Ectodermal cell (in vitro differentiated cells): ENCODE results near the gene ABCG8. TPM values are rescaled to one million over a fixed set of nuclear protein-coding genes. Genes with fewer than 3 reads are reported as not detected.

Source experiments
- H3K27ac ChIP-seq: 2 replicates; pipeline ENCODE4 v1.7.0; 2013; ENCODE audit warnings: mild to moderate bottlenecking, low read depth, low read length; ENCODE audit not compliant: insufficient read depth, poor library complexity, severe bottlenecking
- H3K27me3 ChIP-seq: 2 replicates; pipeline ENCODE4 v1.7.0; 2013; ENCODE audit warnings: mild to moderate bottlenecking, low read length; ENCODE audit not compliant: insufficient read depth, control insufficient read depth, poor library complexity, severe bottlenecking
- H3K36me3 ChIP-seq: one replicate; pipeline ENCODE4 v1.7.0; 2013; ENCODE audit warnings: low read length; ENCODE audit not compliant: control insufficient read depth, insufficient read depth
- H3K4me1 ChIP-seq: one replicate; pipeline ENCODE4 v1.7.0; 2013; ENCODE audit warnings: low read length; ENCODE audit not compliant: control insufficient read depth, insufficient read depth
- H3K4me3 ChIP-seq: 2 replicates; pipeline ENCODE4 v1.7.0; 2013; ENCODE audit warnings: low read depth, low read length, control low read depth; ENCODE audit not compliant: insufficient read depth
- H3K9me3 ChIP-seq: 2 replicates; pipeline ENCODE4 v1.7.0; 2013; ENCODE audit warnings: mild to moderate bottlenecking, low read length, moderate library complexity; ENCODE audit not compliant: control insufficient read depth
- WGBS, 2 experiments: methylation state at CpG; one replicate each; pipeline ENCODE4 v1.1.7; 2013; ENCODE audit warnings: missing lambda C conversion rate in 2 of 2; 5-methylcytosine and 5-hydroxymethylcytosine counted together
- polyA plus RNA-seq, 4 experiments: library from polyadenylated mRNA; stranded (reverse); fragments of 50-300 nt; gene quantifications; one replicate each; pipeline ENCODE4 v1.2.3, GENCODE V29; 2013

The ABCG8 gene
- polyA plus RNA-seq (2013, experiment 1 of 4) = not detected
- polyA plus RNA-seq (2013, experiment 2 of 4) = 0.05 TPM
- not detected for polyA plus RNA-seq (2013, experiment 3 of 4)
- polyA plus RNA-seq (2013, experiment 4 of 4) = not detected

DNA sequence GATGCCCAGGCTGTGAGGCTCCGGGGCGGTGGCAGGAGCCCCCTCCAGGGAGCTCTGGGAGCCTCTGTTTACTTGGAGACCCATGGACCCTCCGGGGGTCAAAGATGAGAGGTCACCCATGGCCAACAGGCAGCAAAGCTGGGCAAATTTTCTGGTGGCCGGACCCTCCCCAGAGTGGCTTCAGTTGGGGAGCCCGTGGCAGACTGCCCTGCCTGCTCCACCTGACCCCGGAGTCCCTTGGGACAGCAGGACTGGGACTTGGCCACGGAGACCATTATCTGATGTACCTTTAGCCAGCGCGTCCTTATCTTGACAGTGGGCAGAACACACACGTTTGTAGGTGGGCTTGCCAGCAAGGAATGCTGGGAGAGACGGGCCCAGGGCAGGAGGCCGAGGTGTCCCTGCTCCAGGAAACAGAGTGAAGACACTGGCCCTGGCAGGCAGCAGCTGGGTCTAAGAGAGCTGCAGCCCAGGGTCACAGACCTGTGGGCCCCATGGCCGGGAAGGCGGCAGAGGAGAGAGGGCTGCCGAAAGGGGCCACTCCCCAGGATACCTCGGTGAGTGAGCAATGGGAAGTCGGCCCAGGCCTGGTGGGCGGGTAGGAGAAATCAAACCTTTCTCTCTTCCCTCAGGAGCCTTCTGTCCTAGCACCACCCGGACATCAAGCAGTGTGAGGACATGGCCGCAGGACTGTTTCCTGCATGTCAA lies at the start of gene ABCG8, which contains the start of gene ABCG5:
Gene ABCG8 (plus strand): TSS at position 412 of the 708 bp plus-strand sequence. CDS start 83 bp downstream, at position 495.
Gene ABCG5 (minus strand): TSS at position 280 of the 708 bp plus-strand sequence. CDS start 160 bp downstream, at position 120.
- Histone ChIP-seq H3K4me3 (no peak within 1 kb of the TSS), H3K27ac (no peak within 1 kb of the TSS), H3K27me3 (no peaks in the 10 kb centered on the region), H3K4me1 (no peaks in the 10 kb centered on the region), H3K36me3 (no peaks in the 10 kb centered on the region), H3K9me3 (no peaks in the 10 kb centered on the region)
- 92 to 93% methylated on average over 20 of the region's 20 CpGs for WGBS, 2 experiments

DNA sequence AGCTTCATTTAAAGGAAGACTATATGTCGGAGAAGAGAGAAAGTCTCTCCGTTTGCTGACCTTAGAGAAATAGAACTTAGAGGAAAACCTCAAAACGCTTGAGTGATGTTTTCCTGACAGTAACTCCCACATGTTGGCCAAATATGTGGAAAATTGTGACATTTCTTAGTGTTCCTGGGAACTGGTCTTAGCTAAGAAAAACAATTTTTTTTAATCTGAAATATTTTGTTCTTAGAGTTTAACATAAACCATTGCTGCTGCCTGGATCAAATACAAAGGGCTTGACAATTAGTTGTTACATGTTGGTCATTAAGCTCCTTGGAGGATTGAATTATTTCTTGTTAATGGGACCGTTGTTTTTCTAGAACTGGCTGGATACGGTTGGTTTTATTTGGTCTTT lies 48.6 kb upstream of the ABCG8 start:
- Histone ChIP-seq H3K4me1 (no peaks in the 10 kb centered on the region), H3K27ac (no peak overlapping the region), H3K36me3 (no peaks in the 10 kb centered on the region), H3K9me3 (no peaks in the 10 kb centered on the region), H3K4me3 (no peak overlapping the region), H3K27me3 (no peaks in the 10 kb centered on the region)
- WGBS, 2 experiments = 96 to 97% methylated on average over 4 of the region's 5 CpGs

DNA sequence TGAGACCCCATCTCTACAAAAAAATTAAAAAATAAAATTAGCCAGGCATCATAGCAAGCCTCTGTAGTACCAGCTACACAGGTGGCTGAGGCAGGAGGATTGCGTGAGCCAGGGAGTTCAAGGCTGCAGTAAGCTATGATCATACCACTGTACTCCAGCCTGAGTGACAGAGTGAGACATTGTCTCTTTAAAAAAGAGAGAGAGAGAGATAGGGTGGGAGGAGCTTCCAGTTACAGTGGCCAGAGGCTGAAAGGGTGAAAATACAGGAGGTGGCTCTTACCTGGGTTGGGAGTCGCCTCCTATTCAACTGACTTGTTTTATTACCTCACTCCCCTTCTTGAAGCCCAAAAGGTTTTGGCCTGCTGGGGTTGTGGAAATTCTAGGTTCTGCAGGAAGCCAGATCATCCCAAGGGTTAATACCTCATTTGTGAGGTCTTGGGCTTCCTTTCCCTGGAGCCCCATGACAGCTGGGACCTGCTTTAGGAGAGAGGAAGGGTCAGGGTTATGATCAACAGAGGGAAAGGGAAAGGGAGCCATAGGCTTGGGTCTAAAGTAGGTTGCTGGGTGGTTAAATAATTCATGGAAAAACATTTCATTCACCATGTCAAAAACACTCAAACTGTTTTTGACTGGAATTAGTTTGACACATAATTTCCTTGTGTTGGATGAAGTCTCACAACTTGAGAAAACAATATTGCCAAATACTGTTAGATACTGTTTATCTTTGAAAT lies 47.6 kb upstream of the ABCG8 start:
- WGBS, 2 experiments = 89 to 100% methylated on average over 2 of the region's 2 CpGs
- Histone ChIP-seq H3K9me3 (no peaks in the 10 kb centered on the region), H3K27me3 (no peaks in the 10 kb centered on the region), H3K36me3 (no peaks in the 10 kb centered on the region), H3K27ac (no peak overlapping the region), H3K4me1 (no peaks in the 10 kb centered on the region), H3K4me3 (no peak overlapping the region)

- no peaks in the 10 kb centered on the region for H3K4me1 ChIP-seq
- no peak overlapping the region for H3K27ac ChIP-seq
- 95 to 97% methylated on average over 3 of the region's 3 CpGs for WGBS, 2 experiments
- no peak overlapping the region for H3K4me3 ChIP-seq
- H3K36me3 ChIP-seq = no peaks in the 10 kb centered on the region
- H3K9me3 ChIP-seq = no peaks in the 10 kb centered on the region
- H3K27me3 ChIP-seq = no peaks in the 10 kb centered on the region
These were observed 46.1 kb upstream of the ABCG8 start for GRCh38 chr2:43792653-43793052.

DNA sequence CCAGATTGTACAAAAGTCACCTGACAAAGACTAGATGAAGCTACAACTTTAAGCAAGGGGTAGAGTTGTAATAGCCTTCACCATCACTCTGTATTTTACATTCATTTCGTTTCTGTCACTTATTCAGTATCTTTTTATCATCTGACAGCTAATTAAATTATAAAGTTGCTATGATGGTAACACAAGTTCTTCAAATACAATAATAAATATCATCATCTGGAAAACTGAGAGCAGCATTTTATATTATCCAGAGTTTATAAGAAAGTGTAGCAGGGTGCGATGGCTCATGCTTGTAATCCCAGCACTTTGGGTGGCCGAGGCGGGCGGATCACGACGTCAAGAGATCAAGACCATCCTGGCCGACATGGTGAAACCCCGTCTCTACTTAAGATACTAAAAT lies 43.8 kb upstream of the ABCG8 start:
- Histone ChIP-seq H3K4me3 (no peak overlapping the region), H3K4me1 (no peaks in the 10 kb centered on the region), H3K9me3 (no peaks in the 10 kb centered on the region), H3K36me3 (no peaks in the 10 kb centered on the region), H3K27me3 (no peaks in the 10 kb centered on the region), H3K27ac (no peak overlapping the region)
- 89 to 91% methylated on average over 8 of the region's 9 CpGs for WGBS, 2 experiments

- H3K27me3 ChIP-seq = no peaks in the 10 kb centered on the region
These were observed 42.6 kb upstream of the ABCG8 start for GRCh38 chr2:43796206-43796605.

GRCh38 chr2:43798300-43798699 lies 40.5 kb upstream of the ABCG8 start:
- H3K4me3 ChIP-seq = no peak overlapping the region
- H3K4me1 ChIP-seq = no peaks in the 10 kb centered on the region
- H3K36me3 ChIP-seq = no peaks in the 10 kb centered on the region
- no peaks in the 10 kb centered on the region for H3K27me3 ChIP-seq
- H3K27ac ChIP-seq = no peak overlapping the region
- H3K9me3 ChIP-seq = no peaks in the 10 kb centered on the region
- WGBS, 2 experiments = 71% methylated on average over 4 of the region's 4 CpGs

More at GRCh38 chr2:43796206-43796605, 42.6 kb upstream of the ABCG8 start:
- WGBS, 2 experiments = 90% methylated on average over 1 of the region's 1 CpG; no CpG with 5 or more reads in 1 of the 2 experiments
- no peaks in the 10 kb centered on the region for H3K4me1 ChIP-seq
- no peak overlapping the region for H3K27ac ChIP-seq
- H3K4me3 ChIP-seq = no peak overlapping the region
- no peaks in the 10 kb centered on the region for H3K9me3 ChIP-seq
- H3K36me3 ChIP-seq = no peaks in the 10 kb centered on the region

- Histone ChIP-seq H3K4me1 (no peaks in the 10 kb centered on the region), H3K9me3 (no peaks in the 10 kb centered on the region), H3K27ac (no peak overlapping the region), H3K36me3 (no peaks in the 10 kb centered on the region), H3K27me3 (no peaks in the 10 kb centered on the region), H3K4me3 (no peak overlapping the region)
These were observed 37.9 kb upstream of the ABCG8 start for GRCh38 chr2:43800894-43801293.

DNA sequence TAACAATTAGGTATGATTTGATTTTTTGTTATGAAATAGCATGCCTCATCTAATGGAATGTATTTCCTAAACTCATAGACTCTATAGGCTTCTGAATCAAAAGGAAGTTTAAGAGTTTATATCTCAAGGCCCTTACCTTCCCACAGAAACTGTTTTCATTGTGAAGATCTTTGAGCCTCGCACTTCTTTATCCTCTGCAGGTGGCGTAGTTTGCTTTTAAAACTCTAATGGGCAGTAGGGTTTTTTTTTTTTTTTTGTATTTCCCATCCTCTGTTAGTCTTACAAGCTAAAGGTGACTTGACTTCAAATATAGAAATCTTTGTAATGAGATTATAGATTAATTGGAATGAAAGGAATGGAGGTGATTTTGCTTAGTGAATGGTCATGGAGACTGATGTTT lies 36.6 kb upstream of the ABCG8 start:
- no peak overlapping the region for H3K27ac ChIP-seq
- no peaks in the 10 kb centered on the region for H3K27me3 ChIP-seq
- WGBS, 2 experiments = 91% methylated on average over 2 of the region's 2 CpGs; no CpG with 5 or more reads in 1 of the 2 experiments
- H3K4me1 ChIP-seq = no peaks in the 10 kb centered on the region
- H3K4me3 ChIP-seq = no peak overlapping the region
- no peaks in the 10 kb centered on the region for H3K9me3 ChIP-seq
- no peaks in the 10 kb centered on the region for H3K36me3 ChIP-seq

- H3K36me3 ChIP-seq = no peaks in the 10 kb centered on the region
- H3K4me1 ChIP-seq = no peaks in the 10 kb centered on the region
- 100% methylated on average over 1 of the region's 1 CpG for WGBS, 2 experiments
- no peak overlapping the region for H3K4me3 ChIP-seq
- no peak overlapping the region for H3K27ac ChIP-seq
- H3K9me3 ChIP-seq = no peaks in the 10 kb centered on the region
- H3K27me3 ChIP-seq = no peaks in the 10 kb centered on the region
These were observed 35.7 kb upstream of the ABCG8 start for GRCh38 chr2:43803113-43803512.
